Measurements from ENCODE around the gene TBC1D22A.

The TBC1D22A gene

DNA sequence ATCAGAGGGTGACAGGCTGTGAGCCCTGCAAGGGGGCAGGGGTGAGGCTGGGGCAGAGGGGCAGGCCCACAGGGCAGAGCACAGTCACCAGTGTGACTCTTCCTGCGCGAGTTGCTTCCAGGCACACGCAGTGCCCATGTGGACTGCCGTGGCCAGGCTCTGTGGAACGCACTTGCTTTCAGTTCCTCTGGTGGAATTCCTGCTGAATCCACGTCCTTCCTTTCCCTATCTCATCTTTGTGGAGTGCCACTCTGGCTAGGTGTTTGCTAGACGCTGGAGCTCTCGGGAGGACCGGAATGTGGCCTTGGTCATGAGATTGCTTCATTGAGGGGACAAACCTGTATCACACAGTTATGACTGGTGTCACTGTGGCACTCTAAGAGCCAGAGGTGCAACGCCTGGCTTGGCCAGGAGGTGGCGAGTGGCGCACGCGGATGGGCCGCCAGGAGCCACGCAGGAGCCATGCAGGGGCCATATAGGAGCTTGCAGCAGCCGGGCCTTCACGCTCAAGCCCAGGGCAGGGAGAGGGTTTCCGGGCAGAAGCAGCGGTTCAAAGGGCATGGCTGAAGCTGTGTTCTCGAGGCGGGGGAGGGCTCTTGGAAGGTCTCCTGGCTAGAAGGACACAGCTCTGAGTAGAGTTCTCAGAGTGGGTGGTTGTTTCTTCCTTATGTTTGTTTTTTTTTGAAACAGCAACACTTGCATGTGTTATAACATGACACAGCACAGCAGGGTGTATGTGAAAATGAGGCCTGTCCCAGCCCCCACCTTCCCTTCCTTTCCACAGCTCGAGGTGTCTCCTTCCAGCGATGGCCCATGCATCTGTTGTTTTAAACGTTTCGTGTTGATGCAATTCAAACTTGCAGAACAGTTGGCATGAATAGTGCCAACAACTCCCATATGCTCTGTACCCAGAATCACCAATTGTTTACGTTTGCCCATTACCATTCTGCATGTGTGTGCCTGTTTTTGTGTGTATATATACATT is 36.2 kb downstream of the TBC1D22A start:
- DNase-seq: peak; percentile 75

DNA sequence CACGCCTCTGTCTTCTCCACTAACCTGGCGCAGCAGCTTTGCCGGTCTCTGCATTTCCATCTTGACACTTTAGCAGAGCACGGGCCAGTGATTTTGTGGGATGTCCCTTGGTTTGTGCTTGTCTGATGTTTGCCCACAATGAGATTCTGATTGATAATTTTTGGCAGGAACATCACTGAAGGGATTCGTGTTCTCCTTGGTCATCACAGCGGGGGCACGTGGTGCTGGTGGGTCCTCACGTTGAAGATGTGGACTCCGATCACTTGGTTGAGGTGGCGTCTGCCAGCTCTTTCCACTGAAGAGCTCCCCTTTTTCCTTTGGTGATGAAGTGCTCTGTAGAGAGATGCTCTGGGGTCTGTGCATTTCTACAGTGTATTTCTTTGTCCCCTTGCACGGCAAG is 37.2 kb downstream of the TBC1D22A start:
- DNase-seq: no peak

DNA sequence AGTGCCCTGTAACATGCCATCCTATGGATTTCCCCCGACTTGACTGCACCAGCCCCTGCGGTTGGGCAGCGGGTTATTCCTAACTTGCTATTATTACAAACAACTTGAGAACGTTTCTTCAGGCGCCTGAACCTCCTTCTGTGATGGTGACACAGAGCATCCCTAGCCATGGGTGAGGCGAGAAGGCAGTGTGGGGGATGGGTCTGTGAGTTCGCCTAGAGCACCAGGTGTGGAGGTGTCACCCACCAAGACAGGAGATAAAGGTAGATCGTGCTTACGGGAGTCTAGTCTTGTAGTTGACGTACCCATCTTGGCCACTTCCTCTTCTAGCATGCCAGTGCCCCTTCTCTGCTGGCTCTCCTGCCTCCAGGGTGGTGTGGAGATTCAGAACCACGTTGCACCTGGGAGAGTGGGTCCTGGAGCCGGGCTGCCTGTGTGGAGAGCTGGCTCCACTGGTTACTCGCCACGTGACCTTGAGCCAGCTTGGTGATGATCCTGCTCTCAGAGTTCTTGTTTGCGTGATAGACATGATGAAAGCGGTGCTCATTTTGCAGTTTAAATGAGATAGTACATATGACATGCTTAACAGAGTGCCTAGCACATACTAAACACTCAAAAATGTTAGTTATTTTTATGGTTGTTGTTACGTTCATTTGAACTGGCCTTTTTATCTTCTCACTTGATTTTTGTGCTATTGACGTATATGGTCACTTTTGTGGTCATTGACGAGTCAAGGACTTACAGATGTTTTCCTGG is 37.8 kb downstream of the TBC1D22A start:
- DNase-seq: no peak

- DNase-seq: no peak
These were observed 38.9 kb downstream of the TBC1D22A start for GRCh38 chr22:46801331-46801811.

GRCh38 chr22:46801826-46802607 is 39.6 kb downstream of the TBC1D22A start:
- DNase-seq: no peak

- no peak for DNase-seq
These were observed 40.2 kb downstream of the TBC1D22A start for GRCh38 chr22:46802608-46803027.

DNA sequence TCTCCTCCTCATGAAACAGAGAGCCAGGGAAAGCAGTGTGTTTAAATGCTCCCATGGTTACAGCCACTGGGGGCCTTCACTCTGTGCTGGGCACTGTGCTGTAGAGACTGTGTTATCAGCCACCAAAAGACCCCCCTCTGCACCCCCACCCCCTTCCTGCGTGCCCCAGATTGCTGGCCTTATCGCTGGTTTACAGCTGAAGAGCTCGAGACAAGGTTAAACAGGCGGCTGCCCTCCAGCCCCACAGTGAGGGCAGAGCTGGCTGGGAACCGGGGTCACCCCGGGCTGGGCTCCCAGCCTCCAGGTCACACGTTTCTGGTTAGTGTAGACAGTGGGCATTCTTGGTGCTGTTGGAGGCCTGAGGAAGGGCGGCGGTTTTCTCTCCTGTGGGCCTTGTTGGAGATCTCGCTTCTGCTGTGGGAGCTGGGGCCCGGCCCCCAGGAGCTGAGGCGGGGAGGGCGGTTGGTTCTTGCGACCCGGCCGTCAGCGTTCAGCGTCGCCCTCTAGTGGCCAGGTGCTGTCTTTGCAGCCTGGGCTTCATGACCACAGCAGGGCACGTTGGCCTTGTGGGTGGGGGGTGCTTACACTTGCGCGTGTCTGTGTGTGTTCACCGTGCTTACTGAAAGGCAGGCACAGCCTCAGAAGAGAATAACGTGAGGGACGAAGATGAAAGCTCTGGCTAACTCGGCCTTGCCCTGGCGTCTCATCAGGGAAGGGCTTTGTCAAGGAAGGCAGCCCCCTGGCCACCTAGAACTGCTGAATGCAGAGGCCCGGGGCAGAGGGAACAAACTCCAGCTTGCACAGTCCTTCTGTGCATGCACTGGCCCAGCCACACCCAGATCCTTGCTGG is 40.8 kb downstream of the TBC1D22A start:
- peak; percentile 64 for DNase-seq

GRCh38 chr22:46803936-46804335 is 41.5 kb downstream of the TBC1D22A start:
- no peak for DNase-seq

DNA sequence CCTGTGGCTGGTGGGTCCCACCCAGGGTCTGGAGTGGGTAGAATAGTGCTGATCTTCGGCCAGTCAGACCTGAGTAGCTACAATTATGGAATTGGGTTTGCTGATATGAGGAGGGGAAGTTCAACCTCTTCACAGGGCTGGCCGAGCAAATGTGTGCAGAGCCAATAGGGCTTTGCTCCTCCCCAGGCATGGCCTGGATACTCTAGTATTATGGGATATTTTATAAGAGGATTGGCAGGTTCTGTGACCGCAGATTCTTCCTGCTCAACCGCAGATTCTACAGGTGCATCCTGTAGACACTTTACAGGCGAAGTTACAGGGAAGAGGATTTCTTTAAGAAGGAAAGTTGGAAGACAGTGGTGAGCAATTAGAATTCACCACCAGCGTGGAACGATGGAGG is 44.3 kb downstream of the TBC1D22A start:
- no peak for DNase-seq

- DNase-seq: no peak
These were observed 45.0 kb downstream of the TBC1D22A start for GRCh38 chr22:46807458-46807857.

- no peak for DNase-seq
These were observed 46.9 kb downstream of the TBC1D22A start for GRCh38 chr22:46809153-46809885.

DNA sequence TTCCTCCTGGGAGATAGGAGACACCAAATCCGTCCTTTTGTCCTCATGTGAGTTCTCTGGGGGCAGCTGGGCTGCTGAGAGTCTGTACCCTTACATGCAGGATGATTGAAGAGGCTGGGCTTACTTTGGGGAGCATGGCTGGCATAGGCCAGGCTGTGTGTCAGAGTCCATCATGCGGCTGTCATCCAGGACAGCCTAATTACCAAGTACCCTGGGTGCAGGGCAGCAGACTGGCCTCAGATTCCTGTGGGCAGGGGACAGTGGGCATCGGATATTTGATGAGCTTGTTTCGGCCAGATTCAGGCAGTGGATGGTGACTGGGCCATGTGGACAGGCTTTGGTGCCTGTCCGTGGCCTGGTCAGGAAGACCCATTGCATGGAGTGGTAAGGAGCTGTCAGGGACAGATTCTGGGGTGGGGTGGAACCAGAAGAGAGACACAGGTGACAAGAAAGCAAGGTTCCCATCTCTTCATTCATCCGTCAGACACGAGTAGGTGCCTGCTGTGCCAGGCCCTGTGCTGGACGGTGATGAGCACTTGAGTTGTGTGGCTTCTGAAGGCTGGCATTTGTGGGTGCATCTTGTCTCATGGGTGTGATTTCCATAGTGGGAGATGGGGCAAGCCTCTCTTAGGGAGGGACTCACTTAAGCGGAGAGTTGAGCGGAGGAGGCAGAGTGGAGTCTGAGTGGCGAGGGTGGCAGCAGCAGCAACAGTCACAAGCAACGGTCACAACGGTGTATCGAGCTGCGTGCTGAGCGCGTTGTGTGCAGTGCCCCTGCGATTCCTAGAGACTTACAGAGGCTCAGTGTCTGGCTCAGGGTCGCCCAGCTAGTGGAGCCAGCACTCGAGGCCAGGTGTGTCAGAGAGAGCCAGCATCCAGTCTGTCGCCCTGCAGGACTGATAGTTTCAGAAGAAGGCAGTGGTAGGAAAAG is 48.7 kb downstream of the TBC1D22A start:
- DNase-seq: no peak

DNA sequence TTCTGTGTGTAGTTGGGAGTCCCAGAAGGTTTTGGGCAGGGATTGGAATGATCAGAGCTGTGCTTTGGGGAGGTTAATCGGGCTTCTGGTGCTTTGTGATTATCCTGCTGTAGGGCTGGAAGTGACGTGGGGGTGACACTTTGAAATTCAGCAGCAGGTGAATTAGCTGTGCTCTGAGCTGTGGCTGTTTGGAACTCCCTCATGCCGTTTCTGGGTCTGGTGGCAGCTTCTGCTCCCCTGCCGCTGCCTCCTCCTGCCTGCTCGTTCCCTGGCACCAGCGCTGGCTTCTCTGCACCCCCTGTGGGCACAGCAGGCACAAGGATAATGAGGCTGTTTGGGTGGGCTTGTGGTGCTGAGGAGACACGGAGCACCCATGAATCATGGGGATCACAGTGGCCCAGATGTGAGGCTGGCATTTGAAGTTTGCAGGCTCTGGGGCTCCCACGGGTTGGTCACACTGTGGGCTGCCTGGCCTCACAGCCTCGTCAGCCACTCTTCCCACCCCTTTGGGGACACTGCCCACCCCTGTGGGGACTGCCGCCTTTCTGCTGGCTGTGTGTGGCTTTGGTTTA is 49.7 kb downstream of the TBC1D22A start:
- DNase-seq: no peak

DNA sequence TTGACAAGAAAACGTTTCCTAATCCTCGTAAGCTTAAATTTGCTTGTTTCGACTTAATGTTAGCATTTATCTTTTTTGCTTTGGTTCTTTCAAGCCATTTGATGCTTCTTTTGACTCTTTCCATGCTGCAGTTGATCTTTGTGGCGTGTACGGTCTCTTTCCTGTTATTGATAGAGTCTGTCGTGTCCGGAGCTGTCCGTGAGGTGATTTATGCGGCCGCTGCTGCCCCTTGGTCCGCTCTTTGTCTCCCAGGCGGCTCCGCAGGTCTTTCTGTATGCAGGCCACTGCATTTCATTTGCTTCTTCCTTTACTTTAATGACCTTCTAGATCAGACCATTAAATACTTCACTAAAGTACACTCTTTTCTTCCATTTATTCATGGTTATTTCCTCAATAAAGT is 50.3 kb downstream of the TBC1D22A start:
- DNase-seq: no peak

- DNase-seq: no peak
These were observed 51.6 kb downstream of the TBC1D22A start for GRCh38 chr22:46813816-46814597.

GRCh38 chr22:46815132-46815531 is 52.7 kb downstream of the TBC1D22A start:
- no peak for DNase-seq

- DNase-seq: no peak
These were observed 53.1 kb downstream of the TBC1D22A start for GRCh38 chr22:46815559-46815895.

DNA sequence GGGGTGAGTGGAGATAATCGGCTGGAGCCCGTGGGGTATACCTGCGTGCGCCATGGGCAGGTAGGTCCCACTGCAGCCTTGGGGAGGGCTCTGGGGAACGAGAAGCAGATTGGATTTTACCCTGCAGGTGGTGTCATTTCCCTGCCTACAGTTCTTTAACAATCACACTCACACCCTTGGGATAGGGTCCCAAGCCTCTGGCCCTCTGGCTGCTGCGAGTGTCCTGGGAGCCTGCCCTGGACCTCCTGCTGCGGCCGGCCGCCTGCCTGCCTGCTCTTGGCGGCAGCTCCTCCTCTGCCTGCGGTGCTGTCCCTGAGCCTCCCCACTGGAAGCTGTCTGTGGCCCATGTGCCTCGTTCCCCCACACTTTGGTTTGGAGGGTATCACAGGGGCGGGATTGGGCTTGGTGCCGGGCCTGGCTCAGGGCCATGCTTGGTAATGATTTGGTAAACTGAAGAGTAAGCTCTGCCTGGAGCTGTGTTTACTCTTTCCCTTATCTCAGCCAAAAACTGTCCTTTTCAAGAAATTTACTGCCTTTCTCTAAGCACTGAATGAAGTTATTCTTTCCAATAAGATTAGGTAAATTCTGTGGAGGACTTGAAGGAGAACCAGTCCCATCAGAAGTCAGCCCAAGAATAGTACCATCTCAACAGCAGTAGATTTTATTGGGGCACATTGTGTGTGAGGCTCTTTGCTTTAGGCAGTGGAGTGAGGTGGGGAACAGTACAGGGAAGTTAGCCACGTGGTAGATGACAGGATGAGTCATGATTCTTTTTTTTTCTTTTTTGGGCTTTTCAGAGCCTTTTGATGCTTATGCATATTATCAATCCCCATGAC is 53.7 kb downstream of the TBC1D22A start:
- DNase-seq: no peak
